Smooth muscle cell of trachea (primary cell): ENCODE measurements around the gene SPOCK1. TPM values are rescaled to one million over a fixed set of nuclear protein-coding genes. Genes with fewer than 3 reads are reported as not detected.

Experiments used
- total RNA-seq: library from RNA; depleted of rRNA; stranded (reverse); fragments of >200 nt; gene quantifications from 2 replicates; pipeline ENCODE4 v1.2.1, GENCODE V29; 2014

SPOCK1 gene
- 36.1 and 54.9 TPM in 2 replicates for total RNA-seq

GRCh38 chr5:137498736-137499505, at the start of gene SPOCK1:
Gene SPOCK1 (minus strand): TSS chr5:137499326.

Other genes starting within 250 kb of the SPOCK1 start
- 1.2 and 3.8 TPM in 2 replicates for gene KLHL3, start 236.8 kb upstream of the SPOCK1 start, total RNA-seq